Mesenchymal stem cell (in vitro differentiated cells and primary cell): ENCODE results near the gene VIL1.

ENCODE experiments used
- DNase-seq: peaks from one replicate; pipeline ENCODE4 v3.0.0-alpha.2; 2013
- H2AFZ ChIP-seq: one replicate; pipeline ENCODE4 v1.6.1; 2013; ENCODE audit warnings: low read depth, mild to moderate bottlenecking, control low read depth, inconsistent platforms, low read length, moderate library complexity
- H2AK5ac ChIP-seq: 2 replicates; pipeline ENCODE4 v1.6.1; 2013; ENCODE audit warnings: low read length, moderate library complexity, mild to moderate bottlenecking, inconsistent platforms; ENCODE audit not compliant: severe bottlenecking
- H2BK120ac ChIP-seq: one replicate; pipeline ENCODE4 v1.6.1; 2013; ENCODE audit warnings: low read depth, mild to moderate bottlenecking, inconsistent platforms, low read length, moderate library complexity
- H2BK12ac ChIP-seq, 2 experiments: one replicate each; pipeline ENCODE4 v1.6.1; 2013; ENCODE audit warnings: inconsistent platforms in 2 of 2, low read length in 2 of 2, mild to moderate bottlenecking in 2 of 2, moderate library complexity in 2 of 2, control low read depth in 1 of 2
- H2BK15ac ChIP-seq: one replicate; pipeline ENCODE4 v1.6.1; 2013; ENCODE audit warnings: mild to moderate bottlenecking, low read depth, inconsistent platforms; ENCODE audit not compliant: poor library complexity, severe bottlenecking
- H2BK5ac ChIP-seq: 2 replicates; pipeline ENCODE4 v1.6.1; 2013; ENCODE audit warnings: low read depth, mild to moderate bottlenecking, low read length, control low read depth, inconsistent platforms; ENCODE audit not compliant: poor library complexity, severe bottlenecking
- H3K14ac ChIP-seq, 2 experiments: one replicate each; pipeline ENCODE4 v1.6.1; 2013; ENCODE audit warnings: inconsistent platforms in 2 of 2, low read length in 2 of 2, control low read depth in 1 of 2, mild to moderate bottlenecking in 1 of 2, moderate library complexity in 1 of 2
- H3K18ac ChIP-seq, 2 experiments: one replicate each; pipeline ENCODE4 v1.6.1; 2013; ENCODE audit warnings: inconsistent platforms in 2 of 2, low read length in 2 of 2, control low read depth in 1 of 2, low read depth in 1 of 2, mild to moderate bottlenecking in 1 of 2
- H3K23ac ChIP-seq, 2 experiments: one replicate each; pipeline ENCODE4 v1.6.1; 2013; ENCODE audit warnings: inconsistent platforms in 2 of 2, low read length in 2 of 2, mild to moderate bottlenecking in 2 of 2, moderate library complexity in 2 of 2, control low read depth in 1 of 2
- H3K27ac ChIP-seq: 2 replicates; pipeline ENCODE4 v1.5.1; 2013; ENCODE audit warnings: mild to moderate bottlenecking, moderate library complexity, low read length, control low read depth, inconsistent platforms; ENCODE audit not compliant: poor library complexity, severe bottlenecking
- H3K27me3 ChIP-seq, 2 experiments: 2 replicates each; pipeline versions ENCODE4 v1.6.1 to v1.7.0; 2013; ENCODE audit warnings: low read length in 2 of 2, mild to moderate bottlenecking in 2 of 2, moderate library complexity in 2 of 2, control low read depth in 1 of 2, inconsistent platforms in 1 of 2; ENCODE audit not compliant: control insufficient read depth in 1 of 2, insufficient read depth in 1 of 2
- H3K36me3 ChIP-seq, 2 experiments: 2 replicates each; pipeline versions ENCODE4 v1.6.1 to v1.7.0; 2013; ENCODE audit warnings: low read length in 2 of 2, control low read depth in 1 of 2, inconsistent platforms in 1 of 2, low read depth in 1 of 2, mild to moderate bottlenecking in 1 of 2; ENCODE audit not compliant: insufficient read depth in 2 of 2, control insufficient read depth in 1 of 2
- H3K4ac ChIP-seq, 2 experiments: one replicate each; pipeline ENCODE4 v1.6.1; 2013; ENCODE audit warnings: inconsistent platforms in 2 of 2, low read length in 2 of 2, mild to moderate bottlenecking in 2 of 2, moderate library complexity in 2 of 2, control low read depth in 1 of 2, low read depth in 1 of 2
- H3K4me1 ChIP-seq: 2 replicates; pipeline ENCODE4 v1.6.1; 2013; ENCODE audit warnings: low read depth, low read length, control low read depth; ENCODE audit not compliant: control insufficient read depth, insufficient read depth
- H3K4me2 ChIP-seq: 2 replicates; pipeline ENCODE4 v1.6.1; 2013; ENCODE audit warnings: low read length, mild to moderate bottlenecking, inconsistent platforms; ENCODE audit not compliant: poor library complexity, severe bottlenecking
- H3K4me3 ChIP-seq, 2 experiments: 2 replicates each; pipeline versions ENCODE4 v1.5.1 to v1.7.0; 2013; ENCODE audit warnings: low read length in 2 of 2, mild to moderate bottlenecking in 2 of 2, control low read depth in 1 of 2, low read depth in 1 of 2; ENCODE audit not compliant: insufficient read depth in 1 of 2
- H3K79me1 ChIP-seq: replicated peaks from 2 replicates; pipeline ENCODE4 v1.6.1; 2013; ENCODE audit warnings: mild to moderate bottlenecking, control low read depth, low read length, inconsistent platforms; ENCODE audit not compliant: poor library complexity, severe bottlenecking
- H3K9ac ChIP-seq: 2 replicates; pipeline ENCODE4 v1.7.0; 2013; ENCODE audit warnings: mild to moderate bottlenecking, low read length, moderate library complexity
- H3K9me3 ChIP-seq: 2 replicates; pipeline ENCODE4 v1.7.0; 2013; ENCODE audit warnings: mild to moderate bottlenecking, low read length; ENCODE audit not compliant: control insufficient read depth
- H4K8ac ChIP-seq: one replicate; pipeline ENCODE4 v1.6.1; 2013; ENCODE audit warnings: inconsistent platforms, mild to moderate bottlenecking, low read length, moderate library complexity
- H4K91ac ChIP-seq: one replicate; pipeline ENCODE4 v1.6.1; 2013; ENCODE audit warnings: mild to moderate bottlenecking, low read length, inconsistent platforms
- WGBS: methylation state at CpG from one replicate; pipeline ENCODE4 v1.1.7; 2013; ENCODE audit warnings: mixed read lengths; 5-methylcytosine and 5-hydroxymethylcytosine counted together

Gene VIL1

GRCh38 chr2:218472988-218473387 is 54.1 kb downstream of the VIL1 start:
- Histone ChIP-seq H3K18ac (no peak overlapping the region), H3K4me3 (no peak overlapping the region), H3K9me3 (no peaks in the 10 kb centered on the region), H2AK5ac (no peak overlapping the region), H4K8ac (no peak overlapping the region), H3K27me3 (no peaks in the 10 kb centered on the region), H3K4me1 (no peaks in the 10 kb centered on the region), H2AFZ (no peak overlapping the region), H3K4ac (no peak overlapping the region), H3K9ac (no peak overlapping the region), H4K91ac (no peak overlapping the region), H2BK120ac (no peak overlapping the region), H3K79me1 (peaks cover 4% of the 10 kb centered on the region), H3K36me3 (peaks cover 8 to 28% of the 10 kb centered on the region in 2 experiments), H3K27ac (no peak overlapping the region), H3K23ac (no peak overlapping the region), H2BK5ac (no peak overlapping the region), H3K4me2 (no peak overlapping the region), H3K14ac (no peak overlapping the region), H2BK12ac (no peak overlapping the region), H2BK15ac (no peak overlapping the region)
- DNase-seq, result no peak

GRCh38 chr2:218474527-218474926 is 55.6 kb downstream of the VIL1 start:
- Histone ChIP-seq H3K4me3 (no peak overlapping the region), H3K9ac (peak overlapping the region; percentile 21), H2BK5ac (no peak overlapping the region), H2AFZ (no peak overlapping the region), H2BK120ac (no peak overlapping the region), H3K4ac (no peak overlapping the region), H3K27ac (no peak overlapping the region), H3K36me3 (peaks cover 8 to 36% of the 10 kb centered on the region in 2 experiments), H2AK5ac (no peak overlapping the region), H3K23ac (no peak overlapping the region), H2BK15ac (no peak overlapping the region), H3K9me3 (no peaks in the 10 kb centered on the region), H3K27me3 (no peaks in the 10 kb centered on the region), H4K8ac (no peak overlapping the region), H3K79me1 (peaks cover 7% of the 10 kb centered on the region), H3K18ac (no peak overlapping the region), H2BK12ac (no peak overlapping the region), H3K4me1 (no peaks in the 10 kb centered on the region), H3K4me2 (no peak overlapping the region), H4K91ac (no peak overlapping the region), H3K14ac (no peak overlapping the region)
- DNase-seq, result no peak
- WGBS, result 100% methylated on average over 1 of the region's 3 CpGs

- DNase-seq, result peak; percentile 56
- Histone ChIP-seq H2BK15ac (no peak overlapping the region), H2AK5ac (no peak overlapping the region), H3K18ac (no peak overlapping the region), H3K23ac (no peak overlapping the region), H3K4me2 (no peak overlapping the region), H3K79me1 (peaks cover 7% of the 10 kb centered on the region), H3K27ac (no peak overlapping the region), H3K9me3 (no peaks in the 10 kb centered on the region), H3K4ac (no peak overlapping the region), H3K27me3 (no peaks in the 10 kb centered on the region), H4K91ac (no peak overlapping the region), H2AFZ (no peak overlapping the region), H3K14ac (no peak overlapping the region), H3K4me1 (no peaks in the 10 kb centered on the region), H3K4me3 (no peak overlapping the region), H2BK120ac (no peak overlapping the region), H3K36me3 (peaks cover 8 to 48% of the 10 kb centered on the region in 2 experiments), H2BK5ac (no peak overlapping the region), H3K9ac (peak overlapping the region; percentile 58), H2BK12ac (no peak overlapping the region), H4K8ac (no peak overlapping the region)
- WGBS, result 91% methylated on average over 3 of the region's 3 CpGs
Observed at GRCh38 chr2:218476676-218477075, 57.8 kb downstream of the VIL1 start.

- Histone ChIP-seq H2BK120ac (no peak overlapping the region), H3K9me3 (no peaks in the 10 kb centered on the region), H3K4ac (no peak overlapping the region), H3K23ac (no peak overlapping the region), H4K91ac (no peak overlapping the region), H4K8ac (no peak overlapping the region), H3K4me1 (no peaks in the 10 kb centered on the region), H3K27me3 (no peaks in the 10 kb centered on the region), H3K27ac (no peak overlapping the region), H2BK15ac (no peak overlapping the region), H3K79me1 (peaks cover 6% of the 10 kb centered on the region), H3K9ac (no peak overlapping the region), H2BK12ac (no peak overlapping the region), H2AFZ (no peak overlapping the region), H3K36me3 (peaks cover 10 to 51% of the 10 kb centered on the region in 2 experiments), H2AK5ac (no peak overlapping the region), H3K14ac (no peak overlapping the region), H3K4me3 (no peak overlapping the region), H3K4me2 (no peak overlapping the region), H2BK5ac (no peak overlapping the region), H3K18ac (no peak overlapping the region)
- DNase-seq, result no peak
Observed at GRCh38 chr2:218477247-218477646, 58.3 kb downstream of the VIL1 start.
